OCI-M2 (cell line): ENCODE data around the gene GNA12.

Experiments
- DNase-seq: peaks from one replicate; lab custom pipeline; 2025; ENCODE audit not compliant: unreplicated experiment; lab: John Stamatoyannopoulos, UW

The GNA12 gene

DNA sequence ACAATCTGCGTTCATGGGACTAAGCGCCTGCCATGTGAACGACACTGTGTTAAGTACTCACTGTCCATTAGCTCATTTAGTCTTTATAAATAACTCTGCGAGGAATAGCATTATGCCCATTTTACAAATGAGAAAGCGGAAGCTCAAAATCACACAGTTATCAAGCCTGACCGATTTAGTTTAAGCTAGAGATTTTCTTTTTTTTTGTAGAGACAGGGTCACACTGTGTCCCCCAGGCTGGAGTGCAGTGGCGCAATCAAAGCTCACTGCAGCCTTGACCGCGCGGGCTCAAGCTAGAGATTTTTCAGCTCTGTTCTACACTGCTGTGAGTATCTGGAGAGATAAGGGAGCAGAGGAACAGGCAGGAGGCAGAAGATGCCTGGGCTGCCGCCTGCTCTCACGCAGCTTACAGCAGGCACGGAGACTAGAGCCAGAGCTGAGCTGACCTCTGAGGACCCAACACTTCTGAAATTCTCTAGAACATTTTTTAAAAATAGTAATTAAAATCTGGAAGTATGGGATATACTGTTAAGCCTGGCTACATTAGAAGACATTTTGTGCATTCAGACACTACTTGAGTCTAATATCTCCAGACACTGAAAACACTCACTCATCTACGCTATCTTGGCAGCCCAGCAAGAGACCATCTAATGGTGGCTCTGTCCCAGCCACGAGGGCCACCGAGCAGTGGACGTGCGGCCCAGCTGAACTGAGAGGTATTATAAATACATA is 38.7 kb downstream of the GNA12 start:
- DNase-seq = no peak

DNA sequence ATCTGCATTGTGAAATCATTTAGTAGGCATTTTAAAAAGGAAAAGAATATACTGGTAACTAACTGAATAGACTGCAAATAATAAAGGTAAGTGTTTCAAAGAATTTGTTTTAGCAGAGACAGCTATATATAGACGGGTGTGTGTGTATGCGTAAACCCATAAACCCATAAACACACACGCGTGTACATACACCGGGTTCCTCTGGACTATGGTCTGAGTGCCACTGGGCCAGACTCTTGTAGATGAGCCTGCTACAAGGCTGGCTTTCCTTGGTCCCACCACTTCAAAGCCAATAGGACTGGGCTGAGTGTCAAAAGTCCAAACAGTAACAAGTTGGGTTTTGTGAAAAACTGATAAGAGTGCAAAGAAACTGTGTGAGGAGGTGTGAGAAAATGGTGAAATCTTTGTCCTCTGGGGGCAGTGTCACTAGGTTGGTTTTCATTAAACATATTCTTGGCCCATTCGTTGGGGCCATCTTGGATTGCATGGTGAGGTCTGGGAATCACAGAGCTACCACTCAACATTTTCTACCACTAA is 39.8 kb downstream of the GNA12 start:
- DNase-seq = no peak

DNA sequence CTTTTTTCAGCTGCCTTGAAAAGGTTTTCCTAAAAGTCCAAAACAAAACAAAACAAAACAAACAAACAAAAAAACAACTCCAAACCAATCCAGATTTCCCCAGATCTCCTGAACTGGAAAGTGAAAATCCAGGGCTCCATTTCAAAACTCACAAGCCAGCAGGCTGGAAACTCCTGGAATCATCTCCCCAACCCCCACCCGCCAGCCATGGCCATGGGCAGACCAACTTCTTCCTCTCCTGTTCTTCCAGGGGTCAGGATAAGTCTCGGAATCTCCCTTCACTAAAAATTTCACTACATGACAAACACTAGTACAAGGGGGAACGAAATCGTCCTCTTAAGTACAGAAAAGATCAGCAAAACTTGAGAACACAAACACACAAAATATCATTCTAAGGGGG is 40.4 kb downstream of the GNA12 start:
- DNase-seq = no peak

DNA sequence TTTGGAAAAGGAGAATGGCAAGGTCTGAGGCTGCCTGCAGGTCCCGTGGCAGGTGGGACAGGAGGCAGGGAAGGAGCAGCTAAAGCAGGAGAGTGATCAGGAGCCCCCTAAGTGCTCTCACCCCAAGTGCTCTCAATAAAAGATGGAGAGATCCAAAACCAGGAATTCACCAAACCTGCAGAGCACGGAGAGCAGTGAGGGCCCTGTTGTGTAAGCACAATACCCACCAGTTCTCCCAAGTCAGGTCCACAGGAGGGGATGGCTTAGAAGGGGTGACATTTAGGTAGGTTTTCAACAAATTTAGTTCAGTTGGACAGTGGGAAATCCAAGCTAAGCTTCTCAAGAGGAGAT is 40.8 kb downstream of the GNA12 start:
- no peak for DNase-seq

DNA sequence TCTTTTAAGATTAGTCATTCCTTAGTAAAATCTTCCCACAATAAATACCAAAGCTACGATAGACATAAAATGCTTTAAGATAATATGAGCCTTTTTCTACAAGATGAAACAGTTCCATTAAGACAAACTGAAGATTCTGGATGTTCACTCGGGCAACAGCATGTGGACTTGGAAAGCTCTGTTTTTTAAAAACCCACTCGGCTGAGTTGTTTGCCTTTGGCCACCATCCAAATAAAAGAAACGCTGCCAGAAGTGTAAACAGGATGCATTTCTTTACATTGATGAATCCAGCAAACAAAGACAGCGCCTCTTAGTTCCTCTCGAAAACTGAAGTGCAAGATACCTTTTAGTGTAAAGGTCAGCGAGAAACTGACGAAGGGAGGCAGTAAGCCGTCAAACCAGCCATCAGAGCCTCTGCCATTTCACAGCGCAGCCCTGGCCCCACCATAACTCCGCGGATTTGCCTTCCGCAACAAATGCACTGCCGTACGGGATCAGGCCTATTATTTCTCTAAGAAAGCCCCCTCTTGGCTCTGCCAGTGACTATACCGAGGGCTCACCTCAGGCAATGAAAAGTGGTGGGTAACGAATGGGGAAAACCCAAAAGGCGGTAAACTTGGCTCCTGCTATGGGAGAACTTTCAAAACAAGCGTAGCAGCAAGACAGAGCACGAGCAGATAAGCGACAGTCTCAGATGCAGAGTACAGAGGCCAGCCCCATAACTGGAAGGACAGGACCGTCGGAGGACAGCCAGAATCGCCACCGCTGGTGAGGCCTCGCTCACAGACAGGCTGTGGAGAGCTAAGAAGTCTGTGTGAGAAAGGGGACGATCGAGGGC is 41.4 kb downstream of the GNA12 start:
- DNase-seq = no peak

DNA sequence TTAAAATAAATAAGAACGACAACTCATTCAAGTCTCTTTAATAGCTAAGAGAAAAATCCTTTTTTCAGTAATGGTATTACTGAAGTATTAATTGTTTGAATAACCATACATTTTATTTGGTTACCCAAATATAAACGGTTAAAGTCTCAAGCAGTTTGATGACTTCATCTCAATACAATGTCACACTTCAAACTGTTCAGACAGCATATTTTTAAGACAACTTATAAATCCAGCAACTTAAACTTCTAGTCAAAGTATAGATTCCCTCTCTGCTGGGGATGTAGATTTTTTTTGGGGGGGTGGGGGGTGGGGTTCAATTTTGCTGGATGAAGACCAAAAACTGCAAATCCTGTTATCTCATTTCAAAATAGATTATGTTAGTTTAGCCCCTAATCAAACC is 42.0 kb downstream of the GNA12 start:
- DNase-seq = no peak

DNA sequence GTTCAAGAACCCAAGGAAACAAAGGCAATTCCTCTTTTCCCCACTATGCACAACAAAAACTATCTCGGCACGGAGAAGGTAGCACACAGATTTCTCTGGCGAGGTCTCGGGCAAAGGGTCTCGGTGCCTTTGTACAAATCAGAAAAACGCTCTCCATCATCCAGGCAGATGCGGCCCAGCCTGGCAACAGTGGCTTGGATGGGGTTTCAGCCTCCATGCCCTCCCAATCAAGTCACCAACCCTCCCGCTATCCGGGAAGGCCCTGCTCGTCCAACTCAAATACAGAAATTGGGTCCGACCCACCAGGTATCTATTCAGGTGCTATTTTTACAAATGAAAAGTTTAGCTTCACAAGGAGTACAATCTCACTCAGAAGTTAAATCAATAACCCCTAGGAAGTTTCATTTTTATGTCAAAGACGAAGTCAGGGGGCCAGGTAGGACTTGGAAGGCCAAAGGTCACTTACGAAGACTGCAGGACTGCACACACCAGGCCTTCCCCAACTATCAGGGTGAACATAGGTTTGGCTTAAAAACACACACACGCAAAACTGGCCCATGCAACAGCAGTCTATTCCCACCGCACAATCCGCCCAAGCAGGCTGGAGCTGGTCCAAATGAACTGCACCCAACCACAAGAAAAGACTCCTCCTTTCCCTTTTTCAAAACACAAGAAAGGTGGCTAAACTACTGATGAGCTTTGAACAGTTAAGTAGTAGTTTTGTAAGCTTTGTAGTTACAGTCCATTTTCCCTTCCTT is 43.0 kb downstream of the GNA12 start:
- DNase-seq = no peak

DNA sequence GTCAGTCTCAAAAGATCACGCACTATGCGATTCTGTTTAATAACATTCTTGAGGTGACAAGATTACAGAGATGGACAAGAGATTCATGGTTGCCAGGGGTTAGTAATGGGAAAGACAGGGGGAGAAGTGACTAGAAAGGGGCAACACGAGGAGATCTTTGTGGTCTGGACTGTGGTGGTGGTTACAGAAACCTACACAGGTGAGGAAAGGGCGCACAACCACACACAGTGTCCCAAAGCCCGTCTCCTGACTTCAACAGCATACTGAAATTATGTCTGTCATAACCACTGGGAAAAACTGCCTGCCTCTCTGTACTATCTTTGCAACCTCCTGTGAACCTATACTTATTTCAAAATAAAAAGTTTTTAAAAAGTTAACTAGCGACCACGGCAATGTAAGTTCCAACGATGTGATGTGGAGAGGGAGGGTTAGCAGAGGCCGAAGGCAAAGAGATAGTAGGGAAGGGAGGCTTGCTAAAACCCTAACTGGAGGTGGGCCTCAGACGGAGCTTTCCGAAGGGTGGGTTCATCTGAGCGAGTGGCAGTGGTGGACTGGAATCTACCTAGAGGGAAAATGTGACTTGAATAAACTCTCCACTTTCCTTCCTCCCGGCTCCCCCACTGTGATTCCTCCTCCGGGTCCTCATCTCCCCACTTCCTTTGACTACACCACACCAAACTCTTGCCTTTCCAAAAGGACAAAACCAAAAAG is 43.7 kb downstream of the GNA12 start:
- no peak for DNase-seq

DNA sequence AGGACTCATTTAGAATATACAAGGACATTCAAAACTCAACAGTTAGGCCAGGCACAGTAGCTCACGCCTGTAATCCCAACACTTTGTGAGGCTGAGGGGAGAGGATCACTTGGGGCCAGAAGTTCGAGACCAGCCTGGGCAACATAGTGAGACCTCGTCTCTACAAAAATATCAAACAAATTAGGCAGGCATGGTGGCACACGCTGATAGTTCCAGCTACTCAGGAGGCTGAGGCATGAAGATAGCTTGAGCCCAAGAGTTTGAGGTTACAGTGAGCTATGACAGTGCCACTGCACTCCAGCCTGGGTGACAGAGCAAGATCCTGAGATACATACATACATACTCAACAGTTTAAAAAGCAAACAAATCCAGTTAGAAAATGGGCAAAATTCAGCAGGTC is 44.9 kb downstream of the GNA12 start:
- DNase-seq = no peak

DNA sequence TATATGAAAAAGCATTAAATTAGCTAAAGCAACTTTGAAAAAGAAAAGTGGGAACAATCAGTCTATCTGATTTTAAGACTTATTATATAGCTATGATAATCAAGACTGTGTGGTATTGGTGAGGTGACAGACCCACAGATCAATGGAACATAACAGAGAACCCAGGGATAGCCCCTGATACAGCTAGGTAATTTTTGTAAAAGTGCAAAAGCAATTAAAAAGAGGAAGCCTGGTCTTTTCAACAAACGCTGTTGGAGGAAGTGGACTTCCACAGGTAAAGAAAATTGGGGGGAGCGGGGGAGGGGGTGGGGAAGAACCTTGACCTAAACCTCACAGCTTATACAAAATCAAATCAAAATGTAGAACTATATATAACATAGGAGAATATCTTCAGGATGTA is 45.4 kb downstream of the GNA12 start:
- no peak for DNase-seq

DNA sequence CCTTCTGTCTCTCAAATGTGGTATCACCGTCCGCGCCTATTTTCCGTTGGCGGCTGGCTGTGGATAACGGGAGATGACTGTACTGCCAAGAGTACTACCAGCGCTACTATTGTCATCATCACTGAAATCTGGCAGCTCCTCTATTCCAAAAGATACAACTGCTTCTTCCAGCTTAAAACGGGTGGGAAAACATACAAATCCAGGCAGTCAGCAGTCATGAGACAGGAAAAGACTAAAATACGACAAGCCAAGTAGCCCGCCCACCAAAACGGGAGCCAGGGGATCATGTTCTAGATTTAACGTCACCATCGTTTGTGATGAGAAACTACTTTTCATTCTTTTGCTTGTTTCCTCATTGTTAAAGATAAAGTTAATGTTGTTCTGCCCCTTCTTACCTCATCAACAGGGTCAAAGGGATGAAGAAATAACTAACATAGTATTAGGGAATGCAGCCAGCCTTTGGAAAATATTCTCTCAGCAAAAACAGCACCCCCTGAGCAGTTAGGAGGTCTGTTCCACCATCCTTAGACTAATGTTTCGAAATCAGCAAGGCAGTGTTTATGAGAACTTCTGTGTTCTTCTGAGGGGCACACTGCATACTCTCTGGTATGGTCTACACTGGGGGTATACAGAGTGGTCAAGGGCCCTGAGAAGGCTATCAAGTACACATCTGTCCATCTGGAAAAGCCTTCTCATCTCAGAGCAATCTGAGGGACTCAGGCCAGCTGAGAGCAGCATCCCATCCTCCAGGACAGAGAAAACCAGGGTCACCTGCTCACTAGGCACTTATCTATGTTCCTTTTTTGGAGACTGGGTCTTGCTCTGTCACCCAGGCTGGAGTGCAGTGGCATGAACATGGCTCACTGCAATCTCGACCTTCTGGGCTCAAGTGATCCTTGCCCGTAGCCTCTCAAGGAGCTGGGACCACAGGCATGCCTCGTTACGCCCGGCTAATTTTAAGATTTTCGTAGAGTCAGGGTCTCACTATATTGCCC is 47.5 kb downstream of the GNA12 start:
- DNase-seq = no peak

DNA sequence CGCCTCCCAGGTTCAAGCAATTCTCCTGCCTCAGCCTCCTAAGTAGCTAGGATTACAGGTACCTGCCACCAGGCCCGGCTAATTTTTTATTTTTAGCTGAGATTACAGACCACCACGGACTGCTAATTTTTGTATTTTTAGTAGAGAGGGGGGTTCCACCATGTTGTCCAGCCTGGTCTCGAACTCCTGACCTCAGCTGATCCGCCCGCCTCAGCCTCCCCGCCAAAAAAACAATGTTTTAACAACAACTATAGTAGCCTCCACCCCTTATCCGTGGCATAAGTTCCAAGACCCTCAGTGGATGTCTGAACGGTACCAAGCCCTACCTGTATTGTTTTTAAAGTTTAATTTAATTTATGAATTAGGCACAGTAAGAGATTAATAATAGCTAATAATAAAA is 48.2 kb downstream of the GNA12 start:
- no peak for DNase-seq

DNA sequence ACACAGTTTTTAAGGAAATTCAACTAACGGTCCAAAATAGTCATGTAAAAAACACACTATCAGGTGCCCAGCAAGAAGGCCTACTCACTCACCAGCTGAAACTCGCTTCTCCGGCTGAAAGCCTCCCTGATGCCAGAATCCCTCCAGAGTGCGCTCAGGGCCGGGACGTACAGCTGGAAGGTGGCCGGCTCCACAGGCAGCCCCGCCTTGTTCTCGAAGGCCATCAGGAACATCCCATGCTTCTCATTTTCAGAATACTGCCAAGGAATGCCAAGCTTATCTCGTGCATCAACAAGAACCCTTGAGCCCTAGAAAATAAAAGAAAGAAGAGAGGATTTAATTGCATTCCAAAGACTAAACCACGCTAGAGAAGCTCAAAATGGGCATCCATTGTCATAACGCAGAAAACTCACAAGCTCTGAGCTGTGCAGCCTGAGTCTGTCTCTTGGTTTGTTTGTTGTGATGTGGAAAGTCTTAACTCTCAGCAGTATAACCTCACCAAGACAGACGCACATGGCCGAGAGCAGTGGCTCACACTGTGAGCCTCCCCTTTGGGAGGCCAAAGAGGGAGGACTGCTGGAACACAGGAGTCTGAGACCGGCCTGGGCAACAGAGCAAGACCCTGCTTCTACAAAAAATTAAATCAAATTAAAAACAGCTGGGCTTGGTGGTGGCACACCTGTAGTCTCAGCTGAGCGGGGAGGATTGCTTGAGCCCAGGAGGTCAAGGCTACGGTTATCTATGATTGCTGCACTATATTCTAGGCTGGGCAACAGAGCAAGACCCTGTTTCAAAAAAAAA is 49.1 kb downstream of the GNA12 start:
- no peak for DNase-seq

DNA sequence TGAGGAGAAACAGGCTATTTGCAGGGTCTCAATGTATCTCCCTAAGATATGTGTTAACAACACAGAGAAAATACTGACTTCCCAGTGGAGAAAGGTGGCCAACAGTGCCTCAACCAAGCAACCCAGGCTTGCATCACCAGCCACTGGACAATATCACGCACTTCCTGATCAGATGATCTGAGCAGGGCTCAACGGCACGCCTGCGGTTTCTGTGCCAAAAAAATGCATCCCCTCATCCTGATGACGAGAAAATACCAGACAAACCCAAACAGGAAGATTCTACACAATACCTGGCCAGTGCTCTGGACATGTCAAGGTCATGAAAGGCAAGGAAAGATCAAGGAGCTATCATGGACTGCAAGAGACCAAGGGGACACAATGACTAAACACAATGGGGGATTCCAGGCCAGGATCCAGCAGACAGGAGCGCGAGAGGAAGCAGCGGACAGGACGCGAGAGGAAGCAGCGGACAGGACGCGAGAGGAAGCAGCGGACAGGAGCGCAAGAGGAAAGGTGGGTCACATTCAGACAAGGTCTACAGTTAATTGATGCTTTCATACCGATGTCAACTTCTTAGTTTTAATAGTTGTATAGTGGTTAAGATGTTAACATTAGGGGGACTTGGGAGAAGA is 51.1 kb downstream of the GNA12 start:
- no peak for DNase-seq

DNA sequence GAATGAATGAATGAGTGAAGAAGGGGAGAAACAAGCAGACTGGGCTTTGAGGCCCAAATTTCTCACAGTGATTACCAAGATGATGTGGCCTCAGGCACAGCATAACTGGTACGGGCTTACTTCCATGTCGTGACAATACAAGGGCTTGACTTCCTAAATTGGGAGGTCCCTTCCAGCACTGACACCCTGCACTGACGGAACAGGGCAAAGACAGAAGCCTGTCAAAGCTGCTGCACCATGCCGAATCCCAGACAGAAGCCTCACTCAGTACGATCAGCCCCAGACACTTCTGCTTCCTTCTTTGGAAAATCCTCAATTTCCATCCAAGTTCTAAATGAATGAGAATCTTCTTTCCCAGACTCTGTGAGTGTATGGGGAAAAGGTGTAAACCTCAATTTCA is 51.9 kb downstream of the GNA12 start:
- no peak for DNase-seq

DNA sequence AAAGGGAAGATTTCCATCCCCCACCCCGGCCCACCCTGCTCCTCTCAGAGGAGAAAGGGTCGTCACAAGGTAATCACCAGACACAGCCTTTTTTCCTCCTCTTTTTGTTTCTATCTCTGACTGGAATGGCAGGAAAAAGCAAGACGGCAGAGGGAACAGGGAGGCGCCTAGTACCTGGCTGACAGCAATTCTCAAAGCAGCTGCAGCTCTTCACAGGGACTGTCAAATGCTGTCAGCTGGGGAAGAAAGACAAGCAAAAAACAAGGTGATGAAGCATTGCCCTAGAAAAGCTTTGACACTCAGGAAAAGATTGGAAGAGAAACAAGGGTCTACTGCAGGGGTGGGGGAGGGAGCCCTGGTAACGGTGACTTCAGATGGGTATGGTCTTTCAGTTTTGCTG is 52.7 kb downstream of the GNA12 start:
- no peak for DNase-seq

DNA sequence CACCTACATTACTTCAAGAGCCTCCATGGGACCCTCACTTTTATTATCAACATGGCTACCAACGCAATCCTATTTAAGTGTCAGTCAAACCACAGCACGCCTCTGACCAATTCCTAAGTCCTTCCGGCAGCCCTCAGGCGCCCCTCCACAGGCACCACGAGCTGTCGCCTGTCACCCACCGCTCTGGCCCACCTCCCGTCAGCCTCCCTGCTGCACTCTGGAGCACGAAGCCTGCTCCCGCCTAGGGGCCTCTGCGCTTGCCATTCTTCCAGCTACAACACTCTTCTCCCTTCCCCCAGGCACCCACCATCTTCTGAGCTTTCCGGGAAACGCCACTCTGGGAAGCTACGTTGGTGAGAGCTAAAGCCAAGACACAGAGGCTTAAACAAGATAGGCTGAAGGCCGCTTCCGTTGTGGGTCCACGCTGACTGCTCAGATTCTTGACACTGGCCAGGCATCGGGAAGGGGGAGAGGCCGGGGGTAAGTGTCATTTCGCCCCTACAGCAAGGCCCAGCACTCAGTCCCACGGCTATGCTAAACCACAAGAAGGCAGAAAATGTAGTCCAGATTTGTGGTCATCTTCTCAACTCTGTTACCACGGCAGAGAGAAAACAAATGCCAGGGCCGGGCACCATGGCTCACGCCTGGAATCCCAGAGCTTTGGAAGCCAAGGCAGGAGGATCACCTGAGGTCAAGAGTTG is 56.7 kb downstream of the GNA12 start:
- no peak for DNase-seq

DNA sequence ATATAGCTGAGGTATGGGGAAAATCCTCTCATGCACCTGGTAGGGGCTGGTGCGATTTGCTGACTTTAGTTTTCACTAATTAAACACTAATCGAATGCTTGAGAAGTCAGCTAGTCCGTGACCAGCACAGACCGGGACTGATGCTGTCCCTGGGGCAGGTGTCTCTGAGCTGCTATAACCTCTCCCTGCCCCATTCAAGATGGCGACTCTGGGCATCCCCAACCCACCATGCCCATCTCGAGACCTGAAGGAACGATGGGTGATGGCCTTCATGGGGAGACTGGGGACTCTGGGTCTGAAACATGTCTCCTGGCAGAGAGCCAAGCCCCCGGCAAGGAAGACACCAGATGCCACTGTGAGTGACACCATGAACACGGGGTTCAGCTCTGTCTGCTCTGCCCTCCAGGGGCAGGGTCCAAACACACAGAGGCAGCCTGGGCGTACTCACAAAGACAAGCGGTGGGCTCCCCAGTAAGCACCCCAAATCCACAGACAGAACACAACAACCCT is 57.4 kb downstream of the GNA12 start:
- no peak for DNase-seq
